HCT116 (cell line): ENCODE results near the gene KRT15.

Experiments
- CBX3 ChIP-seq: IDR thresholded peaks from 2 replicates; pipeline ENCODE4 v1.6.1; 2012; ENCODE audit warnings: low read depth
- CTCF ChIP-seq, 3 experiments: fragments of 200-600 bp in 1 of 3; sonication (generic) in 1 of 3; IDR thresholded peaks in 2 of 3; conservative IDR thresholded peaks in 1 of 3; 2 replicates each; pipeline ENCODE4 v1.5.1; 2012 to 2017; ENCODE audit warnings: low read depth in 2 of 3, low read length in 2 of 3, antibody characterized with exemption in 1 of 3, borderline replicate concordance in 1 of 3, control low read depth in 1 of 3, mild to moderate bottlenecking in 1 of 3, mixed read lengths in 1 of 3, mixed run types in 1 of 3, moderate library complexity in 1 of 3; ENCODE audit not compliant: insufficient read depth in 1 of 3
- EGR1 ChIP-seq: IDR thresholded peaks from 2 replicates; pipeline ENCODE4 v1.6.1; 2012; ENCODE audit warnings: low read depth
- EZH2 ChIP-seq: fragments of 200-600 bp; sonication (generic); IDR thresholded peaks from 2 replicates; pipeline ENCODE4 v1.6.1; 2017; ENCODE audit warnings: antibody characterized with exemption, mixed run types
- FOSL1 ChIP-seq: IDR thresholded peaks from 2 replicates; pipeline ENCODE4 v1.6.1; 2012; ENCODE audit warnings: low read depth
- JUND ChIP-seq: IDR thresholded peaks from 2 replicates; pipeline ENCODE4 v1.6.1; 2012
- POLR2A ChIP-seq: IDR thresholded peaks from 2 replicates; pipeline ENCODE4 v1.7.0; 2011; ENCODE audit warnings: borderline replicate concordance; ENCODE audit not compliant: insufficient read depth, insufficient read length; ENCODE audit errors: extremely low read depth
- POLR2AphosphoS5 ChIP-seq: IDR thresholded peaks from 2 replicates; pipeline ENCODE4 v1.6.1; 2011; ENCODE audit warnings: mild to moderate bottlenecking, low read depth, low read length, moderate library complexity
- RAD21 ChIP-seq: IDR thresholded peaks from 2 replicates; pipeline ENCODE4 v1.6.1; 2012; ENCODE audit warnings: low read depth, mild to moderate bottlenecking
- ZNF274 ChIP-seq: fragments of 200-500 bp; sonication (Bioruptor generic); IDR thresholded peaks from 2 replicates; pipeline ENCODE4 v1.6.1; 2014; ENCODE audit warnings: mild to moderate bottlenecking, low read depth, low read length, inconsistent platforms

- TF ChIP-seq RAD21 (no peak), EZH2 (no peak), CBX3 (no peak), CTCF (IDR thresholded peaks at IDR 0.05 in 2 of 3, conservative IDR thresholded peaks at IDR 0.05 in 1 of 3; ENCODE audit: borderline replicate concordance in 1 of 3, insufficient read depth in 1 of 3, low read depth in 2 of 3, low read length in 2 of 3) (no peak), POLR2A (no peak), FOSL1 (no peak), ZNF274 (no peak), POLR2AphosphoS5 (no peak), JUND (no peak), EGR1 (no peak)
Measured at GRCh38 chr17:41551365-41551764, 32.7 kb upstream of the KRT15 start.
